BLaER1 treated with 17β-estradiol and CSF1 and Interleukin-3, amounts not matched to agents 10 nM and 100 nM (cell line): ENCODE results near the gene FAM156B.
"Not testable (repeated sequence)": the region's sequence is repeated elsewhere in the genome, so short reads cannot be mapped to it uniquely, and the experiment has no call there.

Experiments
- H3K27ac ChIP-seq, 11 experiments: shearing (Covaris generic); formaldehyde crosslinking; 2 replicates each; pipeline ENCODE4 v1.8.1; 2022
- H3K27me3 ChIP-seq, 11 experiments: shearing (Covaris generic); formaldehyde crosslinking; 2 replicates each; pipeline ENCODE4 v1.8.1; 2022
- H3K36me3 ChIP-seq, 11 experiments: shearing (Covaris generic); formaldehyde crosslinking; 2 replicates each; pipeline ENCODE4 v1.8.1; 2022
- H3K4me1 ChIP-seq, 10 experiments: shearing (Covaris generic); formaldehyde crosslinking; 2 replicates each; pipeline ENCODE4 v1.8.1; 2022
- H3K4me2 ChIP-seq, 11 experiments: shearing (Covaris generic); formaldehyde crosslinking; 2 replicates each; pipeline ENCODE4 v1.8.1; 2022
- H3K4me3 ChIP-seq, 10 experiments: shearing (Covaris generic); formaldehyde crosslinking; 2 replicates each; pipeline ENCODE4 v1.8.1; 2022
- H3K9ac ChIP-seq, 11 experiments: shearing (Covaris generic); formaldehyde crosslinking; 2 replicates each; pipeline ENCODE4 v1.8.1; 2022
- H3K9me3 ChIP-seq, 11 experiments: shearing (Covaris generic); formaldehyde crosslinking; replicated peaks in 1 of 11; 2 replicates each; pipeline ENCODE4 v1.8.1; 2022
- H4K20me1 ChIP-seq, 11 experiments: shearing (Covaris generic); formaldehyde crosslinking; 2 replicates each; pipeline ENCODE4 v1.8.1; 2022
- Cebpa-rat ChIP-seq, 11 experiments: shearing (Covaris generic); IDR thresholded peaks; 2 replicates each; pipeline ENCODE4 v1.8.1; 2022

Gene FAM156B

DNA sequence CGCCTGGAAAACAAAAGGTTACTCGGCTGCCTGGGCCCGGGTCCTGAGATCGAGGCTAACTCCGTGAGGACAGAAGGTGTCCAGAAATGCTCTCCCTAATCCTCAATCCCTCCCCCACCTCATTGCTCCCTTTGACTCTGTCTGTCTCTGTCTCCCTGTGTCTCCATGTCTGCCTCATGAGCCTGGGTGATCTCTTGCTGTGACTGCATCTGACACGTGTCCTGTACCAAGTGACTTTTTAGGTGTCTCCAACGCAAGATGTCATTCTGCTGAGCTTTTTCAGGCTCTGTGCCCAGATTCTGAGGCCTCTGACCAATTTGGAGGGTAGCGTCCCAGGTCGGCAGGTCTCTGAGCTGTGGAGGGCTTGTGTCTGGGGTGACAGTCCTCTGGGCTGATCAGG lies 9.0 kb upstream of the FAM156B start:
- H3K4me2 ChIP-seq, H3K27me3 ChIP-seq, H3K9ac ChIP-seq, H3K4me1 ChIP-seq, H3K4me3 ChIP-seq, H4K20me1 ChIP-seq, H3K36me3 ChIP-seq, H3K9me3 ChIP-seq, H3K27ac ChIP-seq: not testable (repeated sequence)

DNA sequence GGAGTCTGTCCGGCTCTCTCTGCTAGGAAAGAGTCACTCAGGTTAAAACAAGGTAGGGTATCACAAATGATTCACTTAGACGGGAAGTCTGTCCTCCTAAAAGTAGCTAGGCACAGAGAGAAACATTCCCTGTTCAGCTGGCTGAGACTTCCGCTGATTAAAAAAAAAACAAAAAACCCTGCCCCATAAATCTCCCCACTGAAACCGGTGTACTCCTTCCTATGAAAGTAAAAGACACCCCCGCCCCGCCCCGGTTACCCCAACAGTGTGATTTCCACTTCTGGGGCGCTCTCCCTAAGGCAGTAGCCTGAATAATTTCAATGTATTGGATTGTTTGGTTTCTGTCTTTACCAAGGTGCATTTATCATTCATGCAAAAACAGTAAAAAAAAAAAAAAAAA lies 692 bp upstream of the FAM156B start:
- not testable (repeated sequence) for H3K4me1 ChIP-seq, H3K9ac ChIP-seq

DNA sequence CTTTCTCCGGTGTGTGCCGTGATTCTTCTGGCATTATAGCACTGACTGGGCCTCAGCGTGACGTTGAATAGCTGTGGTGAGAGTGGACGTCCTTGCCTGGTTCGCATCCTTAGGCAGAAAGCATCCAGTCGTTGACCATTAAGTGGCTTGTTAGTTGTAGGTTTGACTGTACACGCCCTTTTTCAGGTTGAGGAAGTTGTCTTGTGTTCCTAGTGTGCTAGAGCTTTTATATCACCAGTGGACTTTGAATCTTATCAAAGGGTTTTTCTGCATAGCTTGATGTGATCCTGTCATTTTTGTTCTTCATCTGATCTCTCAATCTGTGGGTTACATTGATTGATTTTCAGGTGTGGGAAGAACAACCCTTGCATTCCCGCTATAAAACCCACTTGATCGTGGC lies 8.4 kb downstream of the FAM156B start:
- H3K4me3 ChIP-seq, H3K4me1 ChIP-seq, H3K27ac ChIP-seq, H3K27me3 ChIP-seq, H3K9me3 ChIP-seq, H3K36me3 ChIP-seq, H4K20me1 ChIP-seq, H3K4me2 ChIP-seq, H3K9ac ChIP-seq: not testable (repeated sequence)

More for the DNA sequence above, 692 bp upstream of the FAM156B start:
- H3K9me3 ChIP-seq, H3K27me3 ChIP-seq, H3K4me2 ChIP-seq, H4K20me1 ChIP-seq, H3K27ac ChIP-seq, H3K36me3 ChIP-seq, H3K4me3 ChIP-seq: not testable (repeated sequence)

DNA sequence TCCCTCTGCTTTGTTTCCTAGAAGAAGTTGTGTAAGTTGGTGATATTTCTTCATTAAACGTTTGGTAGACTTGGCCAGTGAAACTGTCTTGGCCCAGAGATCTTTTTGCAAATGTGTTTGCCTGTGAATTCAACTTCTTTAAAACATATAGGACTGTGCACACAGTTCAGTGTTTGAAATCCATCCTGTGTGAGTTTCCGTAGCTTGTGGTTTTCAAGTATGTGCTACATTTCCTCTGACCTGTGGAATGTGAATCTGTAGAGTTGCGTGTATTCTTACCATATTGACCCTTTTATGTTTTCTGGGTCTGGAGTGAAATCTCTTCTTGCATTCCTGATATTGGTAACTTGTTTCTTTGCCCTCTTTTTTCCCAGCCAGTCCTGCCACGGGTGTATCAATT lies 8.9 kb downstream of the FAM156B start:
- H3K9ac ChIP-seq = not testable (repeated sequence)

DNA sequence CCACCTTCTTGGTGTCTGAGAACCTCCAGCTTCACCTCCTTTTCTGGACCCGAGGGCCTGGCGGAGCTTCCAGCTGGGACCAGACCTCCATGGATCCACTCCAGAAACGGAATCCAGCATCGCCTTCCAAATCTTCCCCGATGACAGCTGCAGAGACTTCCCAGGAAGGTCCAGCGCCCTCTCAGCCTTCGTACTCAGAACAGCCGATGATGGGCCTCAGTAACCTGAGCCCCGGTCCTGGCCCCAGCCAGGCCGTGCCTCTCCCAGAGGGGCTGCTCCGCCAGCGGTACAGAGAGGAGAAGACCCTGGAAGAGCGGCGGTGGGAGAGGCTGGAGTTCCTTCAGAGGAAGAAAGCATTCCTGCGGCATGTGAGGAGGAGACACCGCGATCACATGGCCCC lies 10.0 kb downstream of the FAM156B start:
- not testable (repeated sequence) for H3K36me3 ChIP-seq, H3K9ac ChIP-seq, H3K4me1 ChIP-seq, H3K4me2 ChIP-seq, H3K9me3 ChIP-seq, H3K27me3 ChIP-seq, H3K27ac ChIP-seq, H3K4me3 ChIP-seq, H4K20me1 ChIP-seq

More for the DNA sequence above, 8.9 kb downstream of the FAM156B start:
- H3K36me3 ChIP-seq, H3K4me3 ChIP-seq, H3K4me2 ChIP-seq, H3K9me3 ChIP-seq, H3K4me1 ChIP-seq, H4K20me1 ChIP-seq, H3K27ac ChIP-seq, H3K27me3 ChIP-seq: not testable (repeated sequence)

DNA sequence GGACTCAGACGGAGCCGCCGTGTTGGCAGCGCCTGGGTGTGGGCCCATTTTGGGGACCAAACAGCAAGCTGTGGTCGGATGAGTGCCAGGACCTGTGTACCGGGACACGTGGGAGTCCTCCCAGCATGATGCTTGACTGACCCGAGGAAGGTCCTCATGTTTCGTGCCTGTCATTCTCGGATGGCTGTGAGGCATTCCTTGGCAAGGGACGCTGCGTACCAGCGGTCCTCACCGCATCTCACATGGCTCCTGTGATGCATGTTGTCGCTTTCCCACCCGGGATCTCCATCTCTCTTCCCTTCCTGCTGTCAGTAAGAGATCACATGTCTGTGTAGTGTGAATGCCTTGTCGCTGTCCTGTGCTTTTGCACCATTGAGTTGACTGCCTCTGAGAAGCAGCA lies 10.8 kb downstream of the FAM156B start:
- H3K4me3 ChIP-seq, H3K9ac ChIP-seq, H4K20me1 ChIP-seq, H3K4me1 ChIP-seq, H3K4me2 ChIP-seq, H3K36me3 ChIP-seq, H3K27me3 ChIP-seq, H3K9me3 ChIP-seq, H3K27ac ChIP-seq: not testable (repeated sequence)

DNA sequence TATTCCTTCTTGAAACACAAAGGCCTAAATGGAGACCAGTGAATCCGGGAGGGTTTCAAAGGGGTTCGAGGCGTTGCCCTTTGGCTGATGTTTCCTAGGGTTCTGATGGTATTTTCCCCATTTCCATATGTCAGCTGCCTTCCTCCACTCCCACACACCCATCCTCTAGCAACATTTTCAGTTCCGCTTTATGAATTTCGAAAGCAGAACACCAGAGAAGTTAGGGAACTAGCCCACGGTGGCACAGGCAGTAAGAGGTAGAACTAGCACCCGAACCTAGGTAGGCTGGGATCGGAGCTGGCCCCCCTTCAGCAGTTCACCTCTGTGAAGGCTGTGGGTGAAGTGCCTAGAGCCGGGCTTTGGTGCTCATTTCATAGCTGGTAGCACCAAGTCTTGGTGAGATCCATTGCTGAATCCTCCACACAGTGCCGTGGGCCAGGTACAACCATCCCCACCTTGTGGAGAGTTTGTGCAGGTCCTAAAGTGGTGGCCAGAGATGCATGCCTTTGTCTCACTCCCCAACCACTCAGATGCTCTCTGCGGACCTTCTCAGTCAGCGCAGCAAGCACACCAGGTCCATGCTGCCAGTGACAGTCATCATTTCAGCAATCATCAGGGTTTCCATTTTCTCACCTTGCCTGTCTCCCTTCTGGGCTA lies 12.3 kb downstream of the FAM156B start:
- not testable (repeated sequence) for H3K36me3 ChIP-seq, H3K27ac ChIP-seq, H3K27me3 ChIP-seq, H3K4me3 ChIP-seq, H3K4me1 ChIP-seq, H3K9me3 ChIP-seq, H3K9ac ChIP-seq, H4K20me1 ChIP-seq, H3K4me2 ChIP-seq

DNA sequence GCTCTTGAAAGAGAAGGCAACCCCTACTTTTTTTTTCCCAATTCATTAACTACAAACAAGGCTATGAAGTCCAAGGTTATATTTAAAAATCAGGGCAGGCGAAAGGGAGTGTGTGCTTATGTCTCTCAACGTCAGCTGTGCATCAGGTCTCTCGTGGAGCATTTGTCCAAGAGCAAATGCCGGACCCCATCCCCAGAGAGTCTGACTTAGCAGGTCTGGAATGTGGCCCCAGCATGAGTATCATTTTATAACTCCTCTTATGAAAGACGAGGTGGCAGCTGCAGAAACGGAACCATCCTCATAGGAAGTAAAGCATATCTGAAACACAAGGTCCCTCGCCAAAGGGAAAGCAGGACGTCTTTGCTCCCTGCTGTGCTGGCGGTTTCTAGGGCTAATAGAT lies 16.6 kb downstream of the FAM156B start:
- not testable (repeated sequence) for H3K27me3 ChIP-seq, H3K4me2 ChIP-seq, H3K36me3 ChIP-seq, H3K4me1 ChIP-seq, H3K27ac ChIP-seq, H4K20me1 ChIP-seq, H3K9ac ChIP-seq, H3K9me3 ChIP-seq, H3K4me3 ChIP-seq

DNA sequence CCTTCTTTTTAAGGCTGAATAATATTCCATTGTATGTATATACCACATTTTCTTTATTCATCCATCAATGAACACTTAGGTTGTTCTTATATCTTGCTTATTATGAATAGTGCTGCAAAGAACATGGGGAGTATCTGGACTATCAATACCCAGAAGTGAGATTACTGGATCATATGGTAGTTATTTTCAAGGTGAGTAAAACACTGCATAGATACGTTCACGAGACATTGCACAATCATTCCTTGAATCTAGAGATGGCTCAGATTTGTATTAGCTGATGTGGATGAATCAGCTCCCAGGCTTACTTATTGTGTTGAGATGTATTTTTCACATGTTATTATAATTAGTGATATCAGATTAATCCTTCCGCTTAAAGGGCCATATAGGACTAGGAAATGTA lies 17.6 kb downstream of the FAM156B start:
- not testable (repeated sequence) for H3K9me3 ChIP-seq, H3K36me3 ChIP-seq, H3K4me3 ChIP-seq, H3K27ac ChIP-seq, H3K4me2 ChIP-seq, H3K9ac ChIP-seq, H4K20me1 ChIP-seq, H3K27me3 ChIP-seq, H3K4me1 ChIP-seq

DNA sequence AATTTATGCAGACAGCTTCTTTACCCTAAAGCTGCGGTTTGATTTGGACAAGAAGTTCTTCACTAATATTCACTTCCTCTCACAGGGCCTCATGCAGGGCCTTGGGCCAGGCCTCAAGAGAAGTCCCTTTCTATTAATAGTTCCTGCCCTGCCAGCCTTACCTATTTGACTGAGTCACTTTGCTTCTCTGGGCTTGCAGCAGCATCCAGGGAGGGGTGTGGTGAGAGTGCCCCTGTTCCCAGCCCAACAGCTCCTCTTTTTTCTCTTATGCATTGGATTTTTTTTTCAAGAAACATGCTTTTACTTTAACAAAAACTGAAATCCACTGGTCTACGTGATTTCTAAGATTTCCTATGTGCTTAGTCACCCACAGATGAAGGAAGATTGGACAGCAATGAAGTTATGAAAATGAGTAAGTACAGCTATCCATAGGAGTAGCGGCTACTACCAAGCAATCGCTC lies 26.7 kb downstream of the FAM156B start:
- peaks cover 0 to 21% (median 7%) of the 10 kb centered on the region in 11 experiments; a peak in 13 of 22 replicates for H4K20me1 ChIP-seq
- H3K4me3 ChIP-seq = peak overlapping the region in 1 of 10 experiments; percentile 18; a peak in 1 of 20 replicates
- no peaks in the 10 kb centered on the region for H3K36me3 ChIP-seq
- TF ChIP-seq Cebpa-rat (IDR thresholded peaks at IDR 0.05) = no peak
- H3K27ac ChIP-seq = peak overlapping the region in 3 of 11 experiments; percentile 2 to 18 (median 15); a peak in 2 of 22 replicates
- peak overlapping the region in 5 of 11 experiments; percentile 2 to 42 (median 39); a peak in 5 of 22 replicates for H3K9ac ChIP-seq
- H3K27me3 ChIP-seq = peaks cover 58 to 78% (median 73%) of the 10 kb centered on the region in 11 experiments
- H3K9me3 ChIP-seq = no peaks in the 10 kb centered on the region
- H3K4me2 ChIP-seq = peak overlapping the region; percentile 9 to 79 (median 48); a peak in 20 of 22 replicates
- H3K4me1 ChIP-seq = peaks cover 31 to 55% (median 40%) of the 10 kb centered on the region in 10 experiments

DNA sequence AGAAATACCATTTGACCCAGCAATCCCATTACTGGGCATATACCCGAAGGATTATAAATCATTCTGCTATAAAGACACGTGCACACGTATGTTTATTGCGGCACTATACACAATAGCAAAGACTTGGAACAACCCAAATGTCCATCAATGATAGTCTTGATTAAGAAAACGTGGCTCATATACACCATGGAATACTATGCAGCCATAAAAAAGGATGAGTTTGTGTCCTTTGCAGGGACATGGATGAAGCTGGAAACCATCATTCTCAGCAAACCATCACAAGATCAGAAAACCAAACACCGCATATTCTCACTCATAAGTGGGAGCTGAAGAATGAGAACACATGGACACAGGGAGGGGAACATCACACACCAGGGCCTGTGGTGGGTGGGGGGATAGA lies 33.1 kb downstream of the FAM156B start:
- H3K4me3 ChIP-seq, H3K4me2 ChIP-seq, H3K9ac ChIP-seq, H3K36me3 ChIP-seq, H3K27ac ChIP-seq, H4K20me1 ChIP-seq, H3K9me3 ChIP-seq: not testable (repeated sequence)
- Histone ChIP-seq H3K27me3 (peaks cover 46 to 73% (median 60%) of the 10 kb centered on the region in 11 experiments), H3K4me1 (peaks cover 14 to 22% (median 19%) of the 10 kb centered on the region in 10 experiments; a peak in 19 of 20 replicates)
